ENCODE measurements around the gene PRKCH. TPM values are rescaled to one million over a fixed set of nuclear protein-coding genes. Genes with fewer than 3 reads are reported as not detected.

The PRKCH gene
- total and polyA plus RNA-seq, 8 donors, result 35.2 to 48.8 (median 43.1) TPM

DNA sequence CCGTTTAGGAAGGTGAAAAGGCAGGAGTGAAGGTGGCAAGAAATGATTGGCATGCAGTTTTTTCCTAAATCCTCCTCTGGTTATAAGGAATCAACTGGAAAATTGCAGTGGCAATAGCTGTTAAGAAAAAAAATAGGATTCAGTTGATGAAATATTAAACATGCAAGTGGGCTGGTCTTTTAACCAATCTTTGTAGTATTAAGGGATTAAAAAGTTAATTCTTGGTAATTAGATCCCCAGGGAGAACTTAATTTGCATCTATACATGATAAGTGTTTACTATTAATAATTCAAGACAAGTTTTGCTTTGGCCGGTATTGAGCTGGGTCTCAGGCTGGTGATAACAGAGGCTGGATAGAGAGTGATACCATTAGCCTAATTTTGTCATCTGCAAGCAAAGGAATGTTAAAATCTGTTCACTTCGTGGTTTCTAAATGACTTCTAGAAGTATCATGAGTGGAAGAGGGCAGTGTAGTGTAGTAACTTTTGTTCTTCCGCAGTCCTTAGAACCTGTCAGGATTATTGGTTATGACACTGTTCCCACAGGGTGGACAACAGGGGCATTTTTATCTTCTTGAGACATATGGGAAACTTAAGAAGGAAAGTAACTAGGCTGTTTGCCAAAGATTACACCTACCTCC is 118.5 kb downstream of the PRKCH start:
- DNase-seq, result no peak
- intact Hi-C loops (cut with DNase I), result loop anchor here in 1 of 2 donors (10.0 kb wide), 1 partner anchor 115 kb away; the partner anchor contains the start of gene PRKCH
- Histone ChIP-seq H3K27ac (peak overlapping the region; percentile 76 to 81), H3K27me3 (no peaks in the 10 kb centered on the region), H3K4me1 (peaks cover 22 to 58% of the 10 kb centered on the region in 2 donors), H3K4me3 (peak overlapping the region in 1 of 2 donors; percentile 4), H3K9me3 (no peaks in the 10 kb centered on the region), H3K36me3 (no peaks in the 10 kb centered on the region)
- no peak for TF ChIP-seq CTCF (IDR thresholded peaks at IDR 0.05)
- ATAC-seq, result no peak

GRCh38 chr14:61443481-61443880 is 122.1 kb downstream of the PRKCH start:
- peaks cover 19 to 38% of the 10 kb centered on the region in 2 donors for H3K4me1 ChIP-seq
- ATAC-seq (no peak), DNase-seq (no peak)
- no peaks in the 10 kb centered on the region for H3K9me3 ChIP-seq
- H3K27me3 ChIP-seq, result no peaks in the 10 kb centered on the region
- no peak overlapping the region for H3K4me3 ChIP-seq
- intact Hi-C loops (cut with DNase I), result no loop called here
- H3K36me3 ChIP-seq, result no peaks in the 10 kb centered on the region
- no peak for TF ChIP-seq CTCF (IDR thresholded peaks at IDR 0.05)
- H3K27ac ChIP-seq, result no peak overlapping the region

DNA sequence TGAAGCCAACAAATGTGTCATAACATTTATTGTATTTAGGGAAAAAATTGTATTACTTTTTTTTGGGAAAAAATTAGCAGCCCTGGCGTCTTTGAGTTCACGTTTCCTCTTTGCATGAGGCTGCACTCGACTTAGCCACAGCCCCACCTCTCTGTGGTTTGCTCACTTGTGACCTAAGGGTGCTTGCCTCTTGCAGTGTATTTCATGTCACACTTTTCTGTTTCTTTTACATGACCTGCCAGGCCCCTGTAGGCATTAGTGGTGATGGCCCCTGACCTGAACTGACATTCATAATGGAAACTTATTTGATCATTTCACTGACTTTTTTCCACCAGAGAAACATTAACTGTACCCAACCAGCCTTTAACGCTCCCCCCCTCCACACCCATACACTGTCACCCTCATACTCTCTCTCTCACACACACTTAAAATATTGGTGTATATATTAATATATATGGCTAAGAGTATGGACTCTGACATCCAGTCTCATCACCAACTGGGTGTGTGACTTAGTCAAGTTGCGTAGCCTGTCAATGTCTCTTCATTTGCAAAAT is 122.9 kb downstream of the PRKCH start:
- DNase-seq, result peak in 1 of 4 donors; percentile 76
- Histone ChIP-seq H3K4me3 (no peak overlapping the region), H3K9me3 (no peaks in the 10 kb centered on the region), H3K36me3 (no peaks in the 10 kb centered on the region), H3K27ac (no peak overlapping the region), H3K4me1 (peaks cover 11 to 30% of the 10 kb centered on the region in 2 donors), H3K27me3 (no peaks in the 10 kb centered on the region)
- peak; percentile 91 for ATAC-seq
- intact Hi-C loops (cut with DNase I), result no loop called here
- TF ChIP-seq CTCF (IDR thresholded peaks at IDR 0.05), result no peak

DNA sequence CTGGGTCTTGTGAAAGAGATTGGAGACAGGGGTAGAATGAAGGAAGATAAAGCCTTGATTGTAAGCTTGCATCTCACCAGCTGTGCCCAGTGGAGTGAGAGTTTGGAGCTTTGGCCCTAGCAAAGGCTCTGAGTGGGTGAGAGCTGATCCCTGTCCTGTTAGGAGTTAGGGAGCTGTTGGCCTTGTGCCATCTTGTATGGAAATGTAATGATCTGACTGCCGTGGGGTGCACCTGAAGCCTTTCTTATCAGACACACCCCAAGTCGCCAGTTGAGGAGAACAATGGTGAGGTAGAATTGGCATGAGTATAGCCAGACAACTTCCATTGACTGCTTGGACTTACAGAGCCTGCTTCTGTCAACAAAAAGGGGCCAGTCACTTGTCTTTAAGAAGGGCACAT is 130.1 kb downstream of the PRKCH start:
- ATAC-seq (no peak), DNase-seq (no peak)
- Histone ChIP-seq H3K27ac (no peak overlapping the region), H3K4me1 (peaks cover 0 to 9% of the 10 kb centered on the region in 2 donors), H3K4me3 (no peak overlapping the region), H3K9me3 (no peaks in the 10 kb centered on the region), H3K27me3 (no peaks in the 10 kb centered on the region), H3K36me3 (no peaks in the 10 kb centered on the region)
- TF ChIP-seq CTCF (IDR thresholded peaks at IDR 0.05), result no peak
- intact Hi-C loops (cut with DNase I), result loop anchor here in 1 of 2 donors (10.0 kb wide), 2 partner anchors 157 to 673 kb away; no protein-coding TSS in a partner anchor

GRCh38 chr14:61451891-61452400 is 130.6 kb downstream of the PRKCH start:
- H3K27me3 ChIP-seq, result no peaks in the 10 kb centered on the region
- no peak for TF ChIP-seq CTCF (IDR thresholded peaks at IDR 0.05)
- intact Hi-C loops (cut with DNase I), result loop anchor here in 1 of 2 donors (10.0 kb wide), 2 partner anchors 157 to 673 kb away; no protein-coding TSS in a partner anchor
- no peaks in the 10 kb centered on the region for H3K9me3 ChIP-seq
- H3K27ac ChIP-seq, result no peak overlapping the region
- peaks cover 0 to 13% of the 10 kb centered on the region in 2 donors for H3K4me1 ChIP-seq
- H3K36me3 ChIP-seq, result no peaks in the 10 kb centered on the region
- DNase-seq, result no peak
- H3K4me3 ChIP-seq, result no peak overlapping the region
- no peak for ATAC-seq
